ENCODE measurements around the gene GPX6. TPM values are rescaled to one million over a fixed set of nuclear protein-coding genes. Genes with fewer than 3 reads are reported as not detected.

GPX6 gene
- total and polyA plus RNA-seq, 12 donors: not detected

GRCh38 chr6:28497893-28498292 is 17.7 kb downstream of the GPX6 start:
- no peak overlapping the region for H3K4me3 ChIP-seq
- H3K27ac ChIP-seq: no peak overlapping the region
- DNase-seq (no peak), ATAC-seq (no peak)
- 27 to 40% methylated on average over 3 of the region's 3 CpGs for WGBS, 2 donors
- no peak for TF ChIP-seq CTCF (IDR thresholded peaks at IDR 0.05)
- no peaks in the 10 kb centered on the region for H3K9me3 ChIP-seq
- intact Hi-C loops (cut with DNase I): no loop called here
- no peaks in the 10 kb centered on the region for H3K4me1 ChIP-seq
- H3K27me3 ChIP-seq: peaks cover 0 to 58% (median 24%) of the 10 kb centered on the region in 7 donors
- no peaks in the 10 kb centered on the region for H3K36me3 ChIP-seq

- intact Hi-C loops (cut with DNase I): no loop called here
- Histone ChIP-seq H3K4me3 (no peak overlapping the region), H3K9me3 (no peaks in the 10 kb centered on the region), H3K36me3 (no peaks in the 10 kb centered on the region), H3K27me3 (peaks cover 0 to 64% (median 29%) of the 10 kb centered on the region in 7 donors), H3K27ac (no peak overlapping the region), H3K4me1 (no peaks in the 10 kb centered on the region)
- no peak for TF ChIP-seq CTCF (IDR thresholded peaks at IDR 0.05)
- DNase-seq: no peak
- no peak for ATAC-seq
- WGBS, 2 donors: 62 to 79% methylated on average over 1 of the region's 1 CpG
Measured at GRCh38 chr6:28497306-28497705, 18.3 kb downstream of the GPX6 start.

GRCh38 chr6:28496099-28496779 is 19.4 kb downstream of the GPX6 start:
- no peak for ATAC-seq
- no peaks in the 10 kb centered on the region for H3K36me3 ChIP-seq
- H3K27me3 ChIP-seq: peaks cover 0 to 74% (median 40%) of the 10 kb centered on the region in 7 donors
- TF ChIP-seq CTCF (IDR thresholded peaks at IDR 0.05): peak in 1 of 9 donors; percentile 16
- intact Hi-C loops (cut with DNase I): no loop called here
- no peaks in the 10 kb centered on the region for H3K4me1 ChIP-seq
- no peaks in the 10 kb centered on the region for H3K9me3 ChIP-seq
- no peak for DNase-seq
- H3K4me3 ChIP-seq: no peak overlapping the region
- H3K27ac ChIP-seq: no peak overlapping the region
- WGBS, 2 donors: 29 to 33% methylated on average over 2 of the region's 2 CpGs

GRCh38 chr6:28491984-28492317 is 23.6 kb downstream of the GPX6 start:
- intact Hi-C loops (cut with DNase I): no loop called here
- 41 to 44% methylated on average over 3 of the region's 3 CpGs for WGBS, 2 donors
- H3K4me3 ChIP-seq: no peak overlapping the region
- ATAC-seq (no peak), DNase-seq (no peak)
- no peaks in the 10 kb centered on the region for H3K9me3 ChIP-seq
- no peaks in the 10 kb centered on the region for H3K36me3 ChIP-seq
- peaks cover 0 to 98% (median 66%) of the 10 kb centered on the region in 7 donors for H3K27me3 ChIP-seq
- no peak for TF ChIP-seq CTCF (IDR thresholded peaks at IDR 0.05)
- H3K27ac ChIP-seq: no peak overlapping the region
- H3K4me1 ChIP-seq: peaks cover 0 to 10% (median 0%) of the 10 kb centered on the region in 9 donors

All from heart right ventricle (tissue), 16 donors.